HG02870 (cell line): ENCODE results near the gene TRIM5.
A peak's percentile ranks its signal among the peaks of the same experiment; 100 is the strongest.
"Not testable (repeated sequence)": the region's sequence is repeated elsewhere in the genome, so short reads cannot be mapped to it uniquely, and the experiment has no call there.

Experiments used
- ATAC-seq: cut with Tn5 transposase; IDR thresholded peaks from one replicate; pipeline ENCODE4 v1.9.1; 2021; ENCODE audit warnings: mild to moderate bottlenecking, moderate library complexity; ENCODE audit not compliant: unreplicated experiment

The TRIM5 gene, protein sequence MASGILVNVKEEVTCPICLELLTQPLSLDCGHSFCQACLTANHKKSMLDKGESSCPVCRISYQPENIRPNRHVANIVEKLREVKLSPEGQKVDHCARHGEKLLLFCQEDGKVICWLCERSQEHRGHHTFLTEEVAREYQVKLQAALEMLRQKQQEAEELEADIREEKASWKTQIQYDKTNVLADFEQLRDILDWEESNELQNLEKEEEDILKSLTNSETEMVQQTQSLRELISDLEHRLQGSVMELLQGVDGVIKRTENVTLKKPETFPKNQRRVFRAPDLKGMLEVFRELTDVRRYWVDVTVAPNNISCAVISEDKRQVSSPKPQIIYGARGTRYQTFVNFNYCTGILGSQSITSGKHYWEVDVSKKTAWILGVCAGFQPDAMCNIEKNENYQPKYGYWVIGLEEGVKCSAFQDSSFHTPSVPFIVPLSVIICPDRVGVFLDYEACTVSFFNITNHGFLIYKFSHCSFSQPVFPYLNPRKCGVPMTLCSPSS

DNA sequence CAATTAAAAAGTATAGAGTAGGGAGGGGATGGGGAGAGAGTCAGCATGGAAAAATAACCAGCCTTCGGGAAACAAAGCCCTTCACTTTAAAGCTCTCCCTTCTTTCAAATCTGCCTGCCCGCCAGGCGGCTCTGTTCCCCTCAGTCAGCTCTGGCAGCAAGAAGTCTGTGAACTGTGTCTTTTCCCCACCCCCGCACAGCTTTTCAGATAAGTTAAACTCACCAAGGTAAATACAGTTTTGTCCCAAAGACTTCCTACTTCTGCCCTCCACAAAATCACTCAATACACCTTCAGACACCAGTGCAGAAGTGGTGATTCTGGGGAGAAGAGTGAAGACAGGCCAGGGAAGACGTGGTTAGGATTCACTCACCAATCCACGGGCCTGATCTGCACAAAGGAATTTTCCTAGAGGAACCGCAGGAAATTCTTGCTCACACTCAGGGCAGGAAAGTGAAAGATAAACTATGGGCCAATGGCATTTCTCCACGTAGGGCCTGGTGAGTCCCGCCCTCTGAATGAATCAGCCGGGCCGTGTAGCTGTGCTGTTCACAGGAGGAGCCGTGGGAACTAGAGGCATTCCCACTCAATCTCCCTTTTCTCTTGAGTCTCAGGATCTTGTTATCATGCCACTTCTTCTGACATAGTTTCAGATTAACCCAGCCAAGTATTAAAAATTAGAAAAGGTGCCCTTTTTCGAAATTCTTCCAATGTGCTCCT is at the start of gene TRIM5:
Gene TRIM5, minus strand, starts transcription at position 429 of the 717 bp plus-strand sequence. CDS start 4,897 bp downstream, outside the sequence.
- ATAC-seq = peak; percentile 69

DNA sequence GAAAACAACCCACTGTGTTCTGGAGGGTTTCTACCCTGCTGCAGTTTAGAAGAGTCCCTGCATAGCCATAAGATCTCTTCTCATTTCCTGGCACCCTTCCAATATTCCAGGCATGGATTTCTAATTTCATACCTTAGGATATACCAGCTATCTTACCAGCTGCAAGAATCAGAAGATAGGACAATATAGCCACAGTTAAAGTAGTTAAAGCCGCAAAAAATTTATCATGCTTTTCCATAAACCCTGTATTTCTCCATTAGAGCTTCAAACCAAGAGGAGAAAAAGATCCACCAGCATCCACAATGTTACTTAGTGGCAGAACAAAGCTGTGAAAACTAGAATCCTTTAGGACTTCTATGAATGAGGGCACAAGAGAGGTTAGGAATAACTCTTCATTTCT is 42.8 kb upstream of the TRIM5 start:
- ATAC-seq = no peak

DNA sequence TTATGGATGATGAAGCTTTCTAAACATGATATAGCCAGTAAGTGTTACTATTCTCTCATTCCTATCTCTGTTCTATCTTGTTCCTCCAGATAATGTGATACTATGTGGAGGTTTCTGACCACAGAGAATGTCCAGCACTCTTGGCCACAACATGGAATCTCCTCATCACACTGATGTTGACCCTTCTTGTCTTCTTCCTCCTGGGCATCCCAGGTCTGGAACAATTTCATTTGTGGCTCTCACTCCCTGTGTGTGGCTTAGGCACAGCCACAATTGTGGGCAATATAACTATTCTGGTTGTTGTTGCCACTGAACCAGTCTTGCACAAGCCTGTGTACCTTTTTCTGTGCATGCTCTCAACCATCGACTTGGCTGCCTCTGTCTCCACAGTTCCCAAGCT is 41.5 kb upstream of the TRIM5 start:
- no peak for ATAC-seq

DNA sequence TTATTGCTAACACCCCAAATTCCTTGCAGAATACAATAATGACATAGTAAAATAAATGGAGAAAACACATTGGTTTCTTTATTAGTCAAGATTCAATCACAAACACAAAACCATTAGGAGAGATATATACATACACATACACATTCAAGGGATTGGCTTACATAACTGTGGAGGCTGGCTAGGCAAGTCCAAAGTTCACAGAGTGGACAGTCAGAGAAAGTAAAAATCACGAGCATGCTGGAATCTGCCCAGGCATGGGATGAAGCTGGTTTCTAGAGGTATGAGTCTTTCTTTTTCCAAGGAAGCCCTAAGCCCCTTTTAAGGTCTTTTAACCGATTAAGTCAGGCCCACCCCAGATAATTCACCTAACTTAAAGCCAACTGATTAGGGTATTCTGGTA is 37.7 kb upstream of the TRIM5 start:
- no peak for ATAC-seq

DNA sequence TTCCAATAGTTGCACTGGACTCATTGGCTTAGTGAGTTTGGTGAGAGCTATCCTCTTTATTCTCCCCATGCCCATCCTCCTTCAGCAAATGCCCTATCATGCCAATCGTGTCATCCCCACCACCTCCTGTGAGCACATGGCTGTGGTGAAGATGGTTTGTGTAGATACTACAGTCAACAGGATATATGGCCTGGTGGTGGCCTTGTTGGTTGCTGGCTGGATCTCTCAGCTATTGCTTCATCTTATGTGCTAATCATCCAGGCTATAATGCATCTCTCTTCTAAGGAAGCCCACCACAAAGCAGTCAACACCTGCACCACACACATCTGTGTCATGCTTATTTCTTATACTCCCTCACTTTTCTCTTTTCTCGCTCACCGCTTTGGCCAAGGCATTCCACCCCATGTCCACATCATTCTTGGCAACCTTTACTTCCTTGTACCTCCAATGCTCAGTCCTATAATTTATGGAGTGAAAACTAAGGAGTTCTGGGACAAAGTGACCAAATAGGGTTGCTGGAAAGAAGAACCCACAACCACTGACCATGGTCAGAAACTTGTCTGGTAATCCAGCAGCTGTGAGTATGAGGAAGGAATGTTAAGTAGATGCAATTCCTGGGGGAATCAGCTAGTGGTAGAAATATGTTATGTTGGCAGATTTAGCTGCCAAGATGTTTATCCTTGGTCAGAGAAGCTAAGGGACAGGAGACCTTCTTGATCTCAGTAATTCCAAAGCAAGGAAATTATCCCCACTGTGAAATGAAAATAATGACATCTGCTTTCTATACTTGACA is 35.0 kb upstream of the TRIM5 start:
- ATAC-seq = no peak

DNA sequence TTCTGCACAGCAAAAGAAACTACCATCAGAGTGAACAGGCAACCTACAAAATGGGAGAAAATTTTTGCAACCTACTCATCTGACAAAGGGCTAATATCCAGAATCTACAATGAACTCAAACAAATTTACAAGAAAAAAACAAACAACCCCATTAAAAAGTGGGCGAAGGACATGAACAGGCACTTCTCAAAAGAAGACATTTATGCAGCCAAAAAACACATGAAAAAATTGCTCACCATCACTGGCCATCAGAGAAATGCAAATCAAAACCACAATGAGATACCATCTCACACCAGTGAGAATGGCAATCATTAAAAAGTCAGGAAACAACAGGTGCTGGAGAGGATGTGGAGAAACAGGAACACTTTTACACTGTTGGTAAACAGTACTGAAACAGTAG is 31.6 kb upstream of the TRIM5 start:
- ATAC-seq = not testable (repeated sequence)

DNA sequence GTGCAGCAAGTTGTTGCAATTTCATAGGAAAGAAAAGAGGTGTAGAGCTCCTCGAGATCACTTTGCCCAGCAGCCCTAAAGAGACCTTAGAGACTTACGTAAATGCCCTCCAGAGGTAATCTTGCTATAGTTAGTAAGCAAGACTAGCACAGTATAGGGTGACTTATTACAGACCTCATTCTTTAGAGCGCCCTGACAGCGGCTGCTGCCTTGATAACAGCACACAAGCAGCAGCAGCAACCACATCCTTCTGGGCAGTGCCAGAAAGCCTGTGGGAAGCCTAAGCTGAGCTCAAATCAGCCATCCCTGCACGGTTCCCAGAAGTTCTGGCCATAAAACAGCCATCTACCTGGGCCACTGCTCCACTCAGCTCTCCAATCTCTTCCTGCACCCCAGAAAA is 28.8 kb upstream of the TRIM5 start:
- no peak for ATAC-seq

DNA sequence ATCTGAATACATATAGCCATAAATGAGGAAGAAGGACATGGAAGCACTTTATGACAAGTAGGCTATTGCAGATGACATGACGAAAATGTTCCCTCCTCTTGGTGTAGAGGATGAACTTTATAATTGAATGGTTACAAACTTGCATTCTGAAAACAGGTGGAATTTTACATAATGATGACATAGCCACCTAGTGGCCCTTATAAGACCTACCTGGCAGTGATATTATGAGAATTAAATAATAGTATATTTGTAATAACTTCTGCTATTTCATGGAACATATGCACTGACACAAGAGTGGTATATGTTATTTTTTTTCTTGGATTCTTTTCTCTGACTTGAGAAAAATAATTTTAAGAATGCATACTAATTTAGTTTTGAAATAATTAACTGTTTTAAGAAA is 27.6 kb upstream of the TRIM5 start:
- peak; percentile 44 for ATAC-seq

DNA sequence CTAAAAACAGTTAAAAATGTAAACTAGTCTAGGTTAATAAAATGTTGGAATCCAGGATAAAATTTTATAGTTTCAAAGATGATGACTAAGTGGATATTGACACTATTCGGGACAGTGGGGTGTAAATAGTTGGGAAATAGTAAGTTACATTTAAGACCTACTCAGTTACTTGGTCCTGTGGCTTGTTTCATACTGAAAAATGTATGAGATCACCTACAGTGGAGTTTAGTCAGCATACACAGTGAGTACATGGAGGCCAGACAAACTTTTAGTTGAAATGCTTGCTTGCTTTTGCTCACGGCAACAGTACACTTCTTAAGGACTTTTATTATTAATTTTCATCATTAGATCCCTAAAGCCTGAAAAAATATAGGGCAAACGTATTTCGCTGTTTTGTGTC is 20.8 kb upstream of the TRIM5 start:
- no peak for ATAC-seq

DNA sequence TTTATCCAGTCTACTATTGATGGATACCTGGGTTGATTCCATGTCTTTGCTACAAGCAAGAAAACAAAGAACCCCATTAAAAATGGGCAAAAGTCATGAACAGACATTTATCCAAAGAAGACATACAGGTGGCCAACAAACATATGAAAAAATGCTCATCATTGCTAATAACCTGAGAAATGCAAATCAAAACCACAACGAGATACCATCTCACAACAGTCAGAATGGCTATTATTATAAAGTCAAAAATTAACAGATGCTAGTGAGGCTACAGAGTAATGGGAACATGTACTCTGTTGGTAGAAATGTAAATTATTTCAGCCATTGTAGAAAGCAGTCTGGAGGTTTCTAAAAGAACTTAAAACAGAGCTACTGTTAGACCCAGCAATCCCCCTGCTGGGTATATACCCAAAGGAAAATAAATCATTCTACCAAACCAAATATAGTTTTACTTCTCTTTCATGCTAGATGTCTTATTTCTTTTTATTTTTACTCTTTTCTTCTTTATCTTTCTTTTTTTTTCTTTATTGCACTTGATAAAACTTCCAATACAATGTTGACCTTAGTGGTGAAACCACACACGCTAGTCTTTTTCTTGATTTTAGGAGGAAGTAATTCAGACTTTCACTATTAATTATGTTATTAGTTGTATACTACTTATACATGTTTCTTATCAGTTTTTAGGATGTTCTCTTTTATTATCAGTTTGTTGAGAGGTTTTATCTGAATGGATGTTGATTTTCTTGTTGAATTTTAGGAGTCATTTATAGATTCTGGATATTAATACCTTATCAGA is 19.1 kb upstream of the TRIM5 start:
- peak; percentile 52 for ATAC-seq

DNA sequence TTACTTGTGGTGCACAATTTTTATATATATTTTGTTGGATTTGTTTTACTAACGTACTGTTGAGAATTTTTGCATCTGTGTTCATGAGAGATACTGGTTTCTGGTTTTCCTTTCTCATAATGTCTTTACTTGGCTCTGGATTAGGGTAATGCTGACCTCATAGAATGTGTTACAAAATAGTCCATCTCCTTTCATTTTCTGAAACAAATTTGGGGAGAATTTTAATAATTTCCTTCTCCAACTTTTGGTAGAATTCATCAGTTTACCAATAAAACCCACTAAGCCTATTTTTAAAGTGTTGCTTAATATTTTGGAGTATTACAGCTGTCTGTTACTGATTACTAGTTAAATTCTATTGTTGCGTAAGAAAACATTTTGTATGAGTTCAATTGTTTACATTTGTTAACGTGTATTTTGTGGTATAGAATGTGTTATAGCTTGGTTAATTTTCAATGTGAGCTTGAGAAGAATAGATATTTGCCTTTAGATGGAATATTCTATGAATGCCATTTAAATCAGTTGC is 16.2 kb upstream of the TRIM5 start:
- ATAC-seq = no peak

DNA sequence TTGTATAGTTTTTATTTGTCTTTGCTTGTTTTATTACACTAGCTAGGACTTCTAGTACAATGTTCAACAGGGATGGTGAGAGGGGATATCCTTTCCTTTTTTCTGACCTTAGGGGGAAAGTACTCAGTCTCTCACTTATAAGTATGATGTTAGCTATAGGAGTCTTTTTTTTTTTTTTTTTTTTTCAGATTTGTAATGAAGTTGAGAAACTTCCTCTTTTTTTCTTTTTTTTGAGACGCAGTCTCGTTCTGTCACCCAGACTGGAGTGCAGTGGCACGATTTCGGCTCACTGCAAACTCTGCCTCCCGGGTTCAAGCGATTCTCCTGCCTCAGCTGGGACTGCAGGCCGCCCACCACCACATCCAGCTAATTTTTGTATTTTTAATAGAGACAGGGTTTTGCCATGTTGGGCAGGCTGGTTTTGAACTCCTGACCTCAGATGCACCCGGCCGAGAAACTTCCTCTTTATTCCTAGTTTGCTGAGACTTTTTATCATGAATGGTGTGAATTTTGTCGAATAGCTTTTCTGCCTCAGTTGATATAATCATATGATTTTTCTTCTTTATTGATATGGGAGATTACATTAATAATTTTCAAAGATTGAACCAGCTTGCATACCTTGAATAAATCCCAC is 15.7 kb upstream of the TRIM5 start:
- ATAC-seq = no peak

DNA sequence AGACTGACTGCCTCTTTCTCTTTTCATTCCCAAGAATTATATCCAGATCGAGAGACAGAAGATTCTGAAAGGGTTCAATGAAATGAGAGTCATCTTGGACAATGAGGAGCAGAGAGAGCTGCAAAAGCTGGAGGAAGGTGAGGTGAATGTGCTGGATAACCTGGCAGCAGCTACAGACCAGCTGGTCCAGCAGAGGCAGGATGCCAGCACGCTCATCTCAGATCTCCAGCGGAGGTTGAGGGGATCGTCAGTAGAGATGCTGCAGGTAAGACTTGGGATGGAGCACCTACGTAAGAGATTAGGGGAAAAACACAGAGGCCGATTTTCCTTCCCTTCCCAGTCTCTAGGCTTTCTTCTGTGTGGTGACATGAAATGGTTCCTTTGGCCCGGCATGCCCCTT is 13.4 kb upstream of the TRIM5 start:
- ATAC-seq = no peak

DNA sequence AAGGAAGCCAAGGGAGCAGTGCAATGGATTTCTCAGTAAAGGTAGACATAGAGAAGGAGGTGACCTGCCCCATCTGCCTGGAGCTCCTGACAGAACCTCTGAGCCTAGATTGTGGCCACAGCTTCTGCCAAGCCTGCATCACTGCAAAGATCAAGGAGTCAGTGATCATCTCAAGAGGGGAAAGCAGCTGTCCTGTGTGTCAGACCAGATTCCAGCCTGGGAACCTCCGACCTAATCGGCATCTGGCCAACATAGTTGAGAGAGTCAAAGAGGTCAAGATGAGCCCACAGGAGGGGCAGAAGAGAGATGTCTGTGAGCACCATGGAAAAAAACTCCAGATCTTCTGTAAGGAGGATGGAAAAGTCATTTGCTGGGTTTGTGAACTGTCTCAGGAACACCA is 11.3 kb upstream of the TRIM5 start:
- ATAC-seq = no peak

DNA sequence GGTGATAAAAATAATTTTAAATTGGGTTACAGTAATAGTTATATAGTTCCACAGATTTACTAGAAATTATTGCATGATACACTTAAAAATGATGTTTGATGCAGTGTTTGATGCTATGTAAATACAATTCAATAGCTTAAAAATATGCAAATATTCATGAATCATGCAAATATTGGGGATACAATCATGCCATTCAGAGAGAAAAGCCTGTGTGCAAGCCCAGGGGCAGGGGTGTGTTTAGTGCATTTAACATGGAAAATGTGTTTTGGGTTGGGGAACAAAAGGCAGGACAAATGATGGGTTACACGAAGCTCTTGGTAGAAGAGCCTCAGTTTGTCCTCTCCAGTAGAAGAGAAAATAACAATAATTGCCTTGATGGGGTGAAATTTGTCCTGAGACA is 10.7 kb upstream of the TRIM5 start:
- ATAC-seq = no peak

DNA sequence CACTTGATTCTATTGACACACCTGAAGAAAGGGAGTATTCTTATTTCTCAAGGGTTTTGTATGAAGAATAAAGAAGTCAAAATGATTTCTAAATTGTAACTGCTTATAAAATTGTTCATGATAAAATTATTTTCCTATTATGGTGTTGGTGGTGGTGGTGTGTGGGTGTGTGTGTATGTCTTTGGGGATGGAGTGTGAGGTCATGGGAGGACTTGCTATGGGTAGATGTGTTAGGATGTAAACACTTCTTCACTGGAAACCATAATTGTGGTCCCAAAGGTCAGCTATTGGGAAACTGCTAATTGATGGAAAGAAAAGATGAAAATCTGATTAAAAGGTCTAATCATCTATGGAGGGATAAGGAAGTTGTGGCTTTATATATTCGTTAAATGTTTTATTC is 9.8 kb upstream of the TRIM5 start:
- no peak for ATAC-seq

DNA sequence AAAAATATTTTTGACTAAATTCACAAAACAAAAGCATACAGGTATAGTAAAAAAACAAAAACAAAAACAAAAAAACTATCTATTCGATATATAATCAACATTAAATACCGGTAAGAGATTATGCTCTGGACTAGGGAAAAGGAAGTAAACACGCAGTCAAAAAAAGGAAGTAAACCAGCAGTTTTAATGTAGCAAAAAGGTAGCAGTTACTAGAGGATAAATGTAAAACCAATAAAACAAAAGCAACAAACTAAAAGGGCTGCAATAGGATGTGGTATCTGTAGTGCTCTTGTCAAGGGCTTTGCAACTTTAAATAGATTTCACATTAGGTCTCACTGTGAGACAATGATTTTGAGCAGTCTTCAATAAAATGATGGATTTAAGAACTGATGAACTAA is 7.1 kb upstream of the TRIM5 start:
- no peak for ATAC-seq

DNA sequence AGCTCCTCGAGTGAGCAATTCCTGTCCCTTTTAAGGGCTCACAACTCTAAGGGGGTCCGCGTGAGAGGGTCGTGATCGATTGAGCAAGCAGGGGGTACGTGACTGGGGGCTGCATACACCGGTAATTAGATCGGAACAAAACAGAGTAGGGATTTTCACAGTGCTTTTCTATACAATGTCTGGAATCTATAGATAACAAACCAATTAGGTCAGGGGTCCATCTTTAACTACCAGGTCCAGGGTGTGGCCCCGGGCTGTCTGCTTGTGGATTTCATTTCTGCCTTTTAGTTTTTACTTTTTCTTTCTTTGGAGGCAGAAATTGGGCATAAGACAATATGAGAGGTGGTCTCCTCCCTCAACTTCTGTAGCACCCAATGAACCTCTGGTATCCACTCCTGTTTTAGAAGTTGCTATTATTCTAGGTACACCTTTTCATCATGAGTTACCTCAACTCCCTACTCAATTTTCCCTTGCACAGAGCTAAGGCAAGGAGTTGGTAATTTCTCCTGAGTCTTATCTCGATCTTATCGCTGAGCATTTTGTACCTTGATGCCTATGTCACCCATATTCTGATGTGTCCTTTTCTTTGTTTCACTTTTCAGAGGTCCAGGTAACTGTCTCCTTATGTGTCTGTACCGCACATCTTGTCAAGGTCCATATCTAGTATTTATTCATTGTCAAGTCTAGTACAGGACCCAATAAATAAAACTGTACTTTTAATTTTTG is 6.5 kb upstream of the TRIM5 start:
- ATAC-seq = not testable (repeated sequence)

DNA sequence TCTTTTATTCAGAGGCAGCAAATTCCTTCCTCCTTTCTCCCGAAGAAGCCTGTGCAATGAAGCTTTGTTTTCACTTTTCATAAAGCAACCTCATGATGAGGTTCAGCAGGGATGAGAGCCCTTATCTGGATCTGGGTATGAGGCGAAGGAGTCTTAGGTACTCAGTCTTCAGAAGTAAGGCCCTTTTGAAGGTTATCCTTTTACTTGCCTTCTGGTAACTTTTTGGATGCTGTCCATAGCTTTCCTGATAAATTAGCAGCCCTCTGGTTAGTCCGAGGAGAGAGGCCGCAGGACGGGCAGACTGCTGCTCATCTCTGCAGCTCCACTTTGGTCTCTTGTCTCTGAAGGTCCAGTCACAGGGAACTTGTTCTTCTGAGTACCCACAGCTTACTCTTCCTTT is 5.9 kb upstream of the TRIM5 start:
- no peak for ATAC-seq
